ENCODE data around the gene UPK3BL2.
"Not testable (repeated sequence)": the region's sequence is repeated elsewhere in the genome, so short reads cannot be mapped to it uniquely, and the experiment has no call there.

The UPK3BL2 gene

DNA sequence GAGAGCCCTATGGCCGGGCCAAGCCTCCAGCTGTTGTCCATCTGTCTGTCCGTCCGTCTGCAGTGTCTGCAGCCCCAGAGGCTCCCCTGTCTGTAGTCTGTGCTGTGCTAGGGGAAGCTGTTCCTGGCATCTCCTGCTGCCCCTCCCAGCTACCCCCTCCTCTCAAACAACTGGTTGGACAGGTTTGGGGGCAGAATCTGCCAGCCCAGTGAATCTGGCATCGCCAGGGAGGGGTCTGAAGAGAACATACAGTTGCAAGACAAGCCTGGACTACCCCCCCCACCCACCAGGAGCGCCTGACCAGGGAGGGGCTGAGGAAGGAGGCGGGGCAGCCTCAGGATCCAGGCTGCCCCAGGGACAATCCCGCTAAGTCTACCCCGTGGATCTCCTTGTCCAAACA is at the start of gene UPK3BL2:
TSS of gene UPK3BL2 (minus strand) at position 101 of the 400 bp plus-strand sequence. CDS start at position 41, 60 bp downstream.
- not testable (repeated sequence) for DNase-seq

GRCh38 chr7:102592477-102593019 is 49.1 kb upstream of the UPK3BL2 start:
- DNase-seq = not testable (repeated sequence)

- not testable (repeated sequence) for DNase-seq
These were observed 46.4 kb upstream of the UPK3BL2 start for GRCh38 chr7:102589857-102590256.

GRCh38 chr7:102583495-102583894 is 40.0 kb upstream of the UPK3BL2 start:
- DNase-seq = not testable (repeated sequence)

GRCh38 chr7:102581722-102582121 is 38.2 kb upstream of the UPK3BL2 start:
- DNase-seq = not testable (repeated sequence)

GRCh38 chr7:102578486-102578885 is 35.0 kb upstream of the UPK3BL2 start:
- DNase-seq = not testable (repeated sequence)

GRCh38 chr7:102577315-102578240 is 34.1 kb upstream of the UPK3BL2 start:
- not testable (repeated sequence) for DNase-seq

DNA sequence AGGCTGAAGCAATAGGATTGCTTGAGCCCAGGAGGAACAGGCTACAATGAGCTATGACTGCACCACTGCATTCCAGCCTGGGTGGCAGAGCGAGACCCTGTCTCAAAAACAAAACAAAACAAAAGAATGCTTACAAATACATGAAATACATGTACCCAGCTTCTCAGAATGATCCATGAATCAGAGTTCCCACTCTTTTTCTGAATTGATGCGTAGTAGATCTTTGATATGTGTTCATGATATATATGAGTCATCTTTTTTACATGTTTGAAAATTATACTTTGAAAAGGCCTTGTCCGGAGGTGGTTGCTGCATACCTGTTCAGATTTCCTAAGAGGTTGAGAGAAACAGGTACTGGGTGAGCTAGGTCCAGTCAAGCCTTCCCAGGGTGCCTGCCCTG is 32.9 kb upstream of the UPK3BL2 start:
- DNase-seq = not testable (repeated sequence)

GRCh38 chr7:102574607-102575006 is 31.1 kb upstream of the UPK3BL2 start:
- not testable (repeated sequence) for DNase-seq

GRCh38 chr7:102572261-102573239 is 29.1 kb upstream of the UPK3BL2 start, which contains the start of gene POLR2J3:
Gene POLR2J3 (minus strand): TSS chr7:102572583. CDS start chr7:102572521, 62 bp downstream.
- DNase-seq = not testable (repeated sequence)

DNA sequence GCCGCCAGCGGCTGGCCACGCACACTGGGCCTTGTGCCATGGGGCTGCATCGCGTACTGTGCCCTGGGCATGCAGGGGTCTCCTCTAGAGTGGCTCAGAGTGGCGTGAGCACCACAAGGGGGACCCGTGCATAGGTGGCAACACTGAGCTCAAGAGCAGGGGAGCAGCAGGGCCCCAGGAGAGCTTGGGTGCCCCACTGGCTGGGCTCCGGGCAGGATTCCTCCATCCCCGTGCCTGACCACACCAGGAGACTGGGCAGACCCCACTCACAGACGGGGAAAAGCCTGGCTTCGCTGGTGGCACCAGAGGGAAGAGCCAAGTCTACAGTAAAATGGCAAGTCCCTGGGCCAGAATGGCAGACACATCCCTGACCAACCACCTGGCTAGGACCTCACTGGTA is 25.1 kb upstream of the UPK3BL2 start:
- not testable (repeated sequence) for DNase-seq

DNA sequence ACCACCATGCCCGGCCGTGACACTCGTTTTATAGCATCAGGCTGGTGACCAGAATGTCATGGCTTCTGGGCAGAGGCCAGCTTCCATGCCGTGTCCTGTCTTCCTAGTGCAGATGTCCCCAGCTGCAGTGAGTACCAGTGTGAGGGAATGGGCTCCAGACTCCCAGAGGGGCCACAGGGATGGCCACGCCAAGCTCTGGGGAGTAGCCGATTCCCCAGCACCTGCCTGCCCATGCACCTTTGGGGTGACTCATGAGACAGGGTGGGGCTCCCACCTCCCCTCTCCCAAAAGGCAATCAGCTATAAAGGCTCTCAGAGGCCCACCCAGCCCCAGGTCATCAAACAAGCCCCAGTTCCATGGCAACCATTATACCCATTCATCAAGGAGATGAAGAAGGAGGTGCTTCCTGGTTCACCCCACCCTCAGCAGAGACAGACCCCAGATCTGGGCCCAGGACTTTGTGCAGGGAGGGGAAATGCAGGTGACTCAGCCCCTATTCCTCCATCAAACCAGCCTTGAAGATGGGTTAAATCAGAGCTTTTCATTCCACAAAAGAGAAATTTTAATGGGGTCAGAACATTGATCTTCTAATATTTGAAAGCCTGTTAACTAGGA is 7.4 kb upstream of the UPK3BL2 start, which contains the start of gene SPDYE2:
TSS of gene SPDYE2 (plus strand) at position 419 of the 615 bp plus-strand sequence. CDS start 2,030 bp downstream, outside the sequence.
- not testable (repeated sequence) for DNase-seq

- not testable (repeated sequence) for DNase-seq
These were observed 2.9 kb upstream of the UPK3BL2 start for GRCh38 chr7:102546353-102546752.

DNA sequence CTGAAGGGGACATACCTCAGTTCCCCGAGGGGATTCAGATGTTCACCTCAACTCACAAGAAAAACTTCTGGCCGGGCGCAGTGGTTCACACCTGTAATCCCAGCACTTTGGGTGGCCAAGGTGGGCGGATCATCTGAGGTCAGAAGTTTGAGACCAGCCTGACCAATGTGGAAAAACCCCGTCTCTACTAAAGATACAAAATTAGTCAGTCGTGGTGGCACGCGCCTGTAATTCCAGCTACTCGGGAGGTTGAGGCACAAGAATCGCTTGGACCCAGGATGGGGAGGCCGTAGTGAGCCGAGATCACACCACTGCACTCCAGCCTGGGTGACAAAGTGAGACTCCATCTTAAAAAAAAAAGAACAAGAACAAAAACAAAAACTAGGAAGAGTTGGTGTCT is 1.8 kb upstream of the UPK3BL2 start:
- DNase-seq = not testable (repeated sequence)

GRCh38 chr7:102544372-102544771 is 876 bp upstream of the UPK3BL2 start:
- DNase-seq = not testable (repeated sequence)

DNA sequence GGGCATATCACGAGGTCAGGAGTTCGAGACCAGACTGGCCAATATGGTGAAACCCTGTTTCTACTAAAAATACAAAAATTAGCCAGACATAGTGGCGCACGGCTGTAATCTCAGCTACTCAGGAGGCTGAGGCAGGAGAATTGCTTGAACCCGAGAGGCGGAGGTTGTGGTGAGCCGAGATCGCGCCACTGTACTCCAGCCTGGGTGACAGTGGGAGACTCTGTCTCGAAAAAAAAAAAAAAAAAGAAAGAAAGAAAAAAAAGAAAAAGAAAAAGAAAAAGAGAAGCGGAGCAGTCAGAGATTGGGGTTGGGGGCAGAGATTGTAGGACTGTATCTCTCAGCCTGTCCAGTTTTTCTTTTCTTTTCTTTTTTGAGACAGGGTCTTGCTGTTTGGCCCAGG is 725 bp downstream of the UPK3BL2 start:
- not testable (repeated sequence) for DNase-seq

DNA sequence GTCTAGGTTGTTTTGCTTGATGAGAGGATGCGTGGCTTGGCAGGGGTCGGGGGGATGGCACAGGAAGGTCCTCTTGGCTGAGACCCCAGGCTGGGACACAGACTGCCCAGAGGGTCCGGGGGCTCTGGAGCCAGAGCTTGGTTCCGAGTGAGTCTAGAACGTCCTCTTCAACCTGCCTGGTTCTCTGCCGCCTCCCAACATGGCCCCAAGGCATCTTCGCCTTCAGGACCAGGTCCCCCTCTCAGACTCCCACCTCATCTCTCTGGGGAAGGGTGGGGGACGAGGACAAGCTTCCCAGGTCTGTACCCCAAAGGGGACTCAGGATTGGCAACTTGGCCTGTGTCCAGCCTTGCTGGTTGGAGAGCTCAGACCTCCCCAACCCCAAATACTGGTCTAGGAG is 1.4 kb downstream of the UPK3BL2 start:
- not testable (repeated sequence) for DNase-seq

DNA sequence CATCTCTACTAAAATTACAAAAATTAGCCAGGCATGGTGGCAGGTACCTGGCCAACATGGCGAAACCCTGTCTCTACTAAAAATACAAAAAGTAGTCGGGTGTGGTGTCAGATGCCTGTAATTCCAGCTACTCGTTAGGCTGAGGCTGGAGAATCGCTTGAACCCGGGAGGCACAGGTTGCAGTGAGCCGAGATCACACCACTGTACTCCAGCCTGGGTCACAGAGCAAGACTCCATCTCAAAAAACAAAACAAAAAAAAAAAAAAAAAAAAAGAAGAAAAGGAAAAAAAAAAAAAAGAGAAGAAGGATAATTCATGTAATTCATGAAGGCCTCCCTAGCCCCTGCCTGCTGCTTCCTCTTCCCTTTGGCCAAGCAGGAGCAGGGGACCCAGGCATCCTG is 2.9 kb downstream of the UPK3BL2 start:
- DNase-seq = not testable (repeated sequence)

GRCh38 chr7:102535062-102535615 is 8.4 kb downstream of the UPK3BL2 start:
- not testable (repeated sequence) for DNase-seq

DNA sequence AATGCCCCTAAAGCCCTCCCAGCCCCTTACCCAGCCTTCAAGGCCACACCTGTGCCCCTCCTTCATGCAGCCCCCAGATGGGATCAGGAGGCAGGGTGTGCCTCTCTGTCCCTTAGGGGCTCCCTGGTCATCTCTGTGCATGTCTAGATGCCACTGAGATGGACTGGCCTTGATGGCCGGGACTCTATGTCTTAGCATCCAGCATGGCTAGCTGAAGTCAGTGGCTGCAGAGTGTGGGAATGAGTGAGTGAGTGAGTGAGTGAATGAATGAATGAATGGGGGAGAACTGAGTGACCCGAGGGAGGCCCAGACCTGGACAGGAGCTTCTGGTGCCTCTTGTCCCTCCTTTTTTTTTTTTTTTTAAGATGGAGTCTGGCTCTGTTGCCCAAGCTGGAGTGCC is 11.4 kb downstream of the UPK3BL2 start:
- not testable (repeated sequence) for DNase-seq

- DNase-seq = not testable (repeated sequence)
These were observed 11.9 kb downstream of the UPK3BL2 start for GRCh38 chr7:102531583-102531982.

Measured in Kasumi-1 (cell line).